Panc1 (cell line): ENCODE data around the gene RIPOR3. TPM values are rescaled to one million over a fixed set of nuclear protein-coding genes. Genes with fewer than 3 reads are reported as not detected.

ENCODE experiments used
- ATAC-seq: fragments of 200-7000 bp; cut with Tn5 transposase; 2 replicates; pipeline ENCODE4 v1.9.1; 2020; ENCODE audit warnings: mild to moderate bottlenecking, moderate library complexity
- BruUV-seq: library from RNA; stranded (reverse); fragments of 400-500 nt; replicated peaks from 2 replicates; lab custom pipeline; 2021; lab: Mats Ljungman, UMichigan
- CTCF ChIA-PET: fragments of 300-600 bp; sonication (Branson Sonifier 250); formaldehyde crosslinking; loops from one replicate; lab custom pipeline; 2022; ENCODE audit warnings: antibody characterized with exemption; lab: Charles Lee
- POLR2A ChIA-PET: fragments of 300-600 bp; sonication (Branson Sonifier 250); formaldehyde crosslinking; loops from one replicate; lab custom pipeline; 2022; ENCODE audit warnings: antibody characterized with exemption; lab: Charles Lee
- DNase-seq: peaks from one replicate; pipeline ENCODE4 v3.0.0-alpha.2; 2010; ENCODE audit warnings: low read depth, low spot score
- H3K27ac ChIP-seq: 2 replicates; pipeline ENCODE4 v1.5.1; 2011; ENCODE audit warnings: mild to moderate bottlenecking, low read length, inconsistent platforms
- H3K27me3 ChIP-seq: fragments of 200-500 bp; sonication (Bioruptor generic); 2 replicates; pipeline ENCODE4 v1.6.0; 2014; ENCODE audit warnings: low read length, inconsistent platforms; ENCODE audit not compliant: control insufficient read depth, insufficient read depth
- H3K36me3 ChIP-seq: fragments of 200-500 bp; sonication (Bioruptor generic); 2 replicates; pipeline ENCODE4 v1.5.1; 2014; ENCODE audit warnings: inconsistent platforms, mild to moderate bottlenecking, low read length, moderate library complexity; ENCODE audit not compliant: control insufficient read depth, insufficient read depth
- H3K4me1 ChIP-seq: 2 replicates; pipeline ENCODE4 v1.5.1; 2011; ENCODE audit warnings: inconsistent platforms, mild to moderate bottlenecking, low read length, moderate library complexity; ENCODE audit not compliant: control insufficient read depth, insufficient read depth
- H3K4me3 ChIP-seq, 2 experiments: 2 replicates each; pipeline ENCODE4 v1.5.1; 2011 to 2012; ENCODE audit warnings: low read depth in 2 of 2, low read length in 2 of 2, mild to moderate bottlenecking in 2 of 2, inconsistent platforms in 1 of 2, moderate library complexity in 1 of 2
- H3K9me3 ChIP-seq: fragments of 200-500 bp; sonication (Bioruptor generic); 2 replicates; pipeline ENCODE4 v1.5.1; 2014; ENCODE audit warnings: low read depth, mild to moderate bottlenecking, inconsistent platforms, low read length, moderate library complexity; ENCODE audit not compliant: control insufficient read depth, insufficient read depth
- POLR2AphosphoS5 ChIP-seq: IDR thresholded peaks from 2 replicates; pipeline ENCODE4 v1.6.1; 2012; ENCODE audit warnings: mild to moderate bottlenecking, low read depth, low read length, moderate library complexity
- REST ChIP-seq, 2 experiments: IDR thresholded peaks; 2 replicates each; pipeline ENCODE4 v1.6.1; 2011 to 2012; ENCODE audit warnings: low read depth in 2 of 2, control low read depth in 1 of 2, low read length in 1 of 2, mild to moderate bottlenecking in 1 of 2, moderate library complexity in 1 of 2; ENCODE audit not compliant: insufficient read depth in 1 of 2
- SIN3A ChIP-seq: IDR thresholded peaks from 2 replicates; pipeline ENCODE4 v1.6.1; 2012; ENCODE audit warnings: low read depth, mild to moderate bottlenecking, low read length, moderate library complexity, borderline replicate concordance; ENCODE audit not compliant: insufficient read depth
- TCF7L2 ChIP-seq: IDR thresholded peaks from 2 replicates; pipeline ENCODE4 v1.6.1; 2011; ENCODE audit warnings: mild to moderate bottlenecking, low read depth, low read length, inconsistent platforms
- in situ Hi-C: cut with HindIII; loops from 2 replicates; pipeline ENCODE4 v1.10.0; 2016; ENCODE audit warnings: low sequenced_read_pairs, low pct_unique_long_range_greater_than_20kb
- intact Hi-C: fragments of 100-400 bp; cut with micrococcal nuclease; formaldehyde crosslinking; loops from one replicate; pipeline ENCODE4 v1.10.0; 2022; ENCODE audit not compliant: unreplicated experiment
- total RNA-seq: library from RNA; stranded (reverse); gene quantifications from one replicate; pipeline ENCODE4 v1.2.1, GENCODE V29; 2021; ENCODE audit not compliant: unreplicated experiment
- TF ChIP-seq, protein P1 (sequence below): fragments of 450-650 bp; IDR thresholded peaks from 2 replicates; pipeline ENCODE4 v1.5.1; 2017; ENCODE audit warnings: mild to moderate bottlenecking

Gene RIPOR3
- total RNA-seq, 1 experiment from 2014 or later, result 92.5 TPM

GRCh38 chr20:50651676-50652075, 39.7 kb downstream of the RIPOR3 start:
- ChIA-PET POLR2A (no interaction called here), CTCF (interaction anchor here (0.5 to 1.2 kb wide), 2 partner anchors 15 to 65 kb away, joined by 5 to 6 read pairs; no protein-coding TSS in a partner anchor)
- Histone ChIP-seq H3K27ac (peak overlapping the region; percentile 92), H3K27me3 (no peaks in the 10 kb centered on the region), H3K4me3 (no peak overlapping the region), H3K4me1 (peaks cover 56% of the 10 kb centered on the region), H3K9me3 (peaks cover 1% of the 10 kb centered on the region; the same call in 1 of the 2 replicates), H3K36me3 (no peaks in the 10 kb centered on the region)
- TF ChIP-seq, protein P1, sequence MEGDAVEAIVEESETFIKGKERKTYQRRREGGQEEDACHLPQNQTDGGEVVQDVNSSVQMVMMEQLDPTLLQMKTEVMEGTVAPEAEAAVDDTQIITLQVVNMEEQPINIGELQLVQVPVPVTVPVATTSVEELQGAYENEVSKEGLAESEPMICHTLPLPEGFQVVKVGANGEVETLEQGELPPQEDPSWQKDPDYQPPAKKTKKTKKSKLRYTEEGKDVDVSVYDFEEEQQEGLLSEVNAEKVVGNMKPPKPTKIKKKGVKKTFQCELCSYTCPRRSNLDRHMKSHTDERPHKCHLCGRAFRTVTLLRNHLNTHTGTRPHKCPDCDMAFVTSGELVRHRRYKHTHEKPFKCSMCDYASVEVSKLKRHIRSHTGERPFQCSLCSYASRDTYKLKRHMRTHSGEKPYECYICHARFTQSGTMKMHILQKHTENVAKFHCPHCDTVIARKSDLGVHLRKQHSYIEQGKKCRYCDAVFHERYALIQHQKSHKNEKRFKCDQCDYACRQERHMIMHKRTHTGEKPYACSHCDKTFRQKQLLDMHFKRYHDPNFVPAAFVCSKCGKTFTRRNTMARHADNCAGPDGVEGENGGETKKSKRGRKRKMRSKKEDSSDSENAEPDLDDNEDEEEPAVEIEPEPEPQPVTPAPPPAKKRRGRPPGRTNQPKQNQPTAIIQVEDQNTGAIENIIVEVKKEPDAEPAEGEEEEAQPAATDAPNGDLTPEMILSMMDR, result no peak
- TF ChIP-seq SIN3A (no peak), REST (IDR thresholded peaks at IDR 0.05; ENCODE audit: insufficient read depth in 1 of 2, low read depth in 2 of 2, low read length in 1 of 2) (no peak), POLR2AphosphoS5 (no peak), TCF7L2 (no peak)
- intact Hi-C loops (no loop called here), in situ Hi-C loops (no loop called here)
- no peak for DNase-seq
- no peak for ATAC-seq
- BruUV-seq, result no TSS peak

DNA sequence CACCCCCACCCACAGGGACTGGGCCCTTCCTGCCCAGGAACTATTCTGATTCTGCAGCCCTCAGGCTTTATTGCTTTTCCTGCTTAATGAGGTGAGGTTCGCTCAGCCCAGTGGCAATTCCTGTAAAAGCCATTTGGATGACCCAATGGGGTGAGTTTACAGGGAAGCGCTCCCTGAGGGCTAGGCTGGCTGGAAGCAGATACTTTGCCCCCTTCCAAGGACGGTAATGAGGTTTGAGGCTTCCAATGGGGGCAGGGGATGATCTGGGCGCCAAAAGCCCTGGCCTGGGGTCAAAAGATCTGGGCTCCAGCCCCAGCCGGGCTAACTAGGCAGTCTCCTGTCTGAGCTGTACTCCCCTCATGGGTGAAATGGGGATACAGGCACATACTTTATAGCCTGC, 41.8 kb downstream of the RIPOR3 start:
- TF ChIP-seq POLR2AphosphoS5 (no peak), SIN3A (no peak), REST (IDR thresholded peaks at IDR 0.05; ENCODE audit: insufficient read depth in 1 of 2, low read depth in 2 of 2, low read length in 1 of 2) (no peak)
- TF ChIP-seq, protein P1, result no peak
- Histone ChIP-seq H3K9me3 (peaks cover 4% of the 10 kb centered on the region; the same call in 1 of the 2 replicates), H3K36me3 (no peaks in the 10 kb centered on the region), H3K27ac (peak overlapping the region; percentile 92), H3K4me1 (peaks cover 60% of the 10 kb centered on the region), H3K27me3 (no peaks in the 10 kb centered on the region), H3K4me3 (no peak overlapping the region)
- ChIA-PET POLR2A (no interaction called here), CTCF (no interaction called here)
- ATAC-seq (no peak), DNase-seq (no peak)
- BruUV-seq, result no TSS peak
- in situ Hi-C loops (no loop called here), intact Hi-C loops (no loop called here)
